HepG2 (cell line): ENCODE data around the gene NT5C3B. TPM values are rescaled to one million over a fixed set of nuclear protein-coding genes. Genes with fewer than 3 reads are reported as not detected.

ENCODE experiments used
- ARID3A ChIP-seq: IDR thresholded peaks from 2 replicates; pipeline ENCODE4 v1.6.1; 2012; ENCODE audit warnings: low read depth, low read length, improper control_type of control experiment
- GABPA ChIP-seq, 2 experiments: IDR thresholded peaks; 2 replicates each; pipeline ENCODE4 v1.6.1; 2011 to 2016; ENCODE audit warnings: low read depth in 2 of 2, low read length in 1 of 2, missing biosample characterization in 1 of 2, missing genetic modification characterization in 1 of 2
- HNF4A ChIP-seq: sonication (generic); formaldehyde crosslinking; IDR thresholded peaks from 2 replicates; pipeline ENCODE4 v1.4.0; 2020; ENCODE audit warnings: missing genetic modification reagents
- IKZF4 ChIP-seq: sonication (generic); formaldehyde crosslinking; IDR thresholded peaks from 2 replicates; pipeline ENCODE4 v1.5.1; 2020; ENCODE audit warnings: borderline replicate concordance, mild to moderate bottlenecking, low read depth, missing genetic modification reagents; ENCODE audit errors: not compliant biosample characterization
- ISL2 ChIP-seq: sonication (generic); formaldehyde crosslinking; IDR thresholded peaks from 2 replicates; pipeline ENCODE4 v1.5.0; 2020; ENCODE audit warnings: missing genetic modification reagents
- KLF16 ChIP-seq, 2 experiments: sonication (generic) in 1 of 2; formaldehyde crosslinking in 1 of 2; IDR thresholded peaks; 2 replicates each; pipeline versions ENCODE4 v1.6.1 to v1.8.0; 2016 to 2023; ENCODE audit warnings: missing genetic modification reagents in 2 of 2, missing compliant biosample characterization in 1 of 2
- POGK ChIP-seq: sonication (generic); formaldehyde crosslinking; conservative IDR thresholded peaks from 2 replicates; pipeline ENCODE4 v1.8.0; 2022; ENCODE audit warnings: mild to moderate bottlenecking, moderate library complexity, missing genetic modification reagents
- SRSF1 ChIP-seq: fragments of 200-400 bp; formaldehyde crosslinking; optimal IDR thresholded peaks from 2 replicates; pipeline ENCODE3; 2017; ENCODE audit warnings: mild to moderate bottlenecking, low read depth, low read length, moderate library complexity
- TCF7L2 ChIP-seq: IDR thresholded peaks from 2 replicates; pipeline ENCODE4 v1.6.1; 2011; ENCODE audit warnings: mild to moderate bottlenecking, low read depth, low read length, moderate library complexity
- TFE3 ChIP-seq: IDR thresholded peaks from 2 replicates; pipeline ENCODE4 v1.6.1; 2016
- TRAFD1 ChIP-seq: sonication (generic); formaldehyde crosslinking; IDR thresholded peaks from 2 replicates; pipeline ENCODE4 v1.5.1; 2020; ENCODE audit warnings: missing genetic modification reagents, mild to moderate bottlenecking, borderline replicate concordance
- ZNF30 ChIP-seq: sonication (generic); formaldehyde crosslinking; IDR thresholded peaks from 2 replicates; pipeline ENCODE4 v1.5.0; 2020; ENCODE audit warnings: mild to moderate bottlenecking, missing genetic modification reagents
- ZNF496 ChIP-seq: sonication (generic); formaldehyde crosslinking; IDR thresholded peaks from 2 replicates; pipeline ENCODE4 v1.8.1; 2023; ENCODE audit warnings: mild to moderate bottlenecking, moderate library complexity, missing genetic modification reagents; ENCODE audit not compliant: insufficient replicate concordance
- polyA plus RNA-seq, 8 experiments: library from polyadenylated mRNA; depleted of rRNA in 3 of 8; stranded (reverse) in 7 of 8; unstranded in 1 of 8; fragments of >200 nt; fragmentation: Illumina TruSeq in 4 of 8; extraction: Trizol in 4 of 8; gene quantifications; 2 replicates each; pipeline versions ENCODE4 v1.2.1 to v1.2.3, GENCODE V29; 2011 to 2016; ENCODE audit warnings: low read depth in 4 of 8, missing spikeins in 1 of 8, mixed read lengths in 1 of 8; ENCODE audit not compliant: insufficient read depth in 1 of 8
- total RNA-seq, 5 experiments: library from RNA; depleted of rRNA; stranded (reverse); fragments of >200 nt; fragmentation: Illumina TruSeq; extraction: Trizol; gene quantifications; 2 replicates each; pipeline ENCODE4 v1.2.3, GENCODE V29; 2016; ENCODE audit warnings: low read depth in 1 of 5
- TF ChIP-seq, protein P1 (sequence below): sonication (generic); formaldehyde crosslinking; IDR thresholded peaks from 2 replicates; pipeline ENCODE4 v1.5.0; 2020; ENCODE audit warnings: mild to moderate bottlenecking, missing genetic modification reagents, moderate library complexity
- TF ChIP-seq, protein P2 (sequence below): sonication (generic); formaldehyde crosslinking; IDR thresholded peaks from 2 replicates; pipeline ENCODE4 v1.5.1; 2020; ENCODE audit warnings: mild to moderate bottlenecking, missing genetic modification reagents

NT5C3B gene
- total and polyA plus RNA-seq, 2 of the 13 experiments (the other 11 are each of a cell fraction or from before 2014, with no cell fraction given), result 104 to 126 TPM

DNA sequence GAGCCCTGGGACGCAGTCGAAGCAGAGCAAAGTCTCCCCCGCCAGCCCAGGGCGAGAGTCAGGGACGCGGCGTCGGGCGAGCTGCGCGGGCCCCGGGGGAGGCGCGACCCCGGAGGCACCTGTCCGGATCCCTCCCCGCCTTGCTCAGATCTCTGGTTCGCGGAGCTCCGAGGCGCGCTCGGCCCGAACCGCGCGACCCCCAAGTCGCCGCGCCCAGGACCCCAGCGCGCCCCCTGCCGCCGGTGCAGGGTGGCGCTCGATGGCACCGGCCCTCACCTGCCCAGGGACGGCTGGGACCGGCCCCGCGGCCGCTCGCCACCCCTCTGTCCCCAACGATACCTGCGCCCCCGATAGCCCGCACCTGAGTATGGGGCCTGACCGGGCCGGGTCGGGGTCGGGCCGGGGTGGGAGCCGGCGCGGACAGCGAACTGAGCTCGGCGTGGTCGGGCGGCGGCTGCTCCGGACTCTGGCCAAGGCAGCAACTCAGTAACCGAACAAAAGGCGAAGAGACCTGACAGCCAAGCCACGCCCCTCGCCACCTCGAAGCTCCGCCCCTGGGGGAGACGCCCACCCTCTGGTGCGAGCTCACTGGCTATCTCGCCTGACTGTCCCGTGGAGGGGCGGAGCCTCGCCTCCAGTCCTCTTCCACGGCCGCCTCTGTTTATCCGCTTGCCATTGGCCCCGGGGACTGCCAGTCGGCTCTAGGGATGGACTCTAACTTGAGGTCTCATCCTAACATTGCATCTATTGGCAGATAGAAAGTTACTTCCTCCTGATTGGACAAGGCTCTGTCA lies 49.6 kb downstream of the NT5C3B start, which contains the start of gene JUP (continued):
- TF ChIP-seq, protein P1, sequence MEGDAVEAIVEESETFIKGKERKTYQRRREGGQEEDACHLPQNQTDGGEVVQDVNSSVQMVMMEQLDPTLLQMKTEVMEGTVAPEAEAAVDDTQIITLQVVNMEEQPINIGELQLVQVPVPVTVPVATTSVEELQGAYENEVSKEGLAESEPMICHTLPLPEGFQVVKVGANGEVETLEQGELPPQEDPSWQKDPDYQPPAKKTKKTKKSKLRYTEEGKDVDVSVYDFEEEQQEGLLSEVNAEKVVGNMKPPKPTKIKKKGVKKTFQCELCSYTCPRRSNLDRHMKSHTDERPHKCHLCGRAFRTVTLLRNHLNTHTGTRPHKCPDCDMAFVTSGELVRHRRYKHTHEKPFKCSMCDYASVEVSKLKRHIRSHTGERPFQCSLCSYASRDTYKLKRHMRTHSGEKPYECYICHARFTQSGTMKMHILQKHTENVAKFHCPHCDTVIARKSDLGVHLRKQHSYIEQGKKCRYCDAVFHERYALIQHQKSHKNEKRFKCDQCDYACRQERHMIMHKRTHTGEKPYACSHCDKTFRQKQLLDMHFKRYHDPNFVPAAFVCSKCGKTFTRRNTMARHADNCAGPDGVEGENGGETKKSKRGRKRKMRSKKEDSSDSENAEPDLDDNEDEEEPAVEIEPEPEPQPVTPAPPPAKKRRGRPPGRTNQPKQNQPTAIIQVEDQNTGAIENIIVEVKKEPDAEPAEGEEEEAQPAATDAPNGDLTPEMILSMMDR (CRISPR knock-in tag), result peak; percentile 83
- no peak for TF ChIP-seq GABPA (IDR thresholded peaks at IDR 0.05; ENCODE audit: low read depth, low read length)
- no peak; the same call in 1 of the 2 replicates for TF ChIP-seq GABPA (CRISPR knock-in tag; IDR thresholded peaks at IDR 0.05; ENCODE audit: low read depth)
- TF ChIP-seq IKZF4, result peak; percentile 73
- TF ChIP-seq ISL2 (CRISPR knock-in tag), result no peak
- peak in 1 of 2 experiments; percentile 85; a peak in 2 of 4 replicates for TF ChIP-seq KLF16 (CRISPR knock-in tag; IDR thresholded peaks at IDR 0.05)
- TF ChIP-seq TFE3 (CRISPR knock-in tag), result no peak
- TF ChIP-seq POGK, result peak; percentile 97
- TF ChIP-seq TRAFD1, result no peak
- TF ChIP-seq SRSF1, result no peak
- no peak for TF ChIP-seq ZNF30 (CRISPR knock-in tag)
- TF ChIP-seq TCF7L2, result no peak
- TF ChIP-seq, protein P2, sequence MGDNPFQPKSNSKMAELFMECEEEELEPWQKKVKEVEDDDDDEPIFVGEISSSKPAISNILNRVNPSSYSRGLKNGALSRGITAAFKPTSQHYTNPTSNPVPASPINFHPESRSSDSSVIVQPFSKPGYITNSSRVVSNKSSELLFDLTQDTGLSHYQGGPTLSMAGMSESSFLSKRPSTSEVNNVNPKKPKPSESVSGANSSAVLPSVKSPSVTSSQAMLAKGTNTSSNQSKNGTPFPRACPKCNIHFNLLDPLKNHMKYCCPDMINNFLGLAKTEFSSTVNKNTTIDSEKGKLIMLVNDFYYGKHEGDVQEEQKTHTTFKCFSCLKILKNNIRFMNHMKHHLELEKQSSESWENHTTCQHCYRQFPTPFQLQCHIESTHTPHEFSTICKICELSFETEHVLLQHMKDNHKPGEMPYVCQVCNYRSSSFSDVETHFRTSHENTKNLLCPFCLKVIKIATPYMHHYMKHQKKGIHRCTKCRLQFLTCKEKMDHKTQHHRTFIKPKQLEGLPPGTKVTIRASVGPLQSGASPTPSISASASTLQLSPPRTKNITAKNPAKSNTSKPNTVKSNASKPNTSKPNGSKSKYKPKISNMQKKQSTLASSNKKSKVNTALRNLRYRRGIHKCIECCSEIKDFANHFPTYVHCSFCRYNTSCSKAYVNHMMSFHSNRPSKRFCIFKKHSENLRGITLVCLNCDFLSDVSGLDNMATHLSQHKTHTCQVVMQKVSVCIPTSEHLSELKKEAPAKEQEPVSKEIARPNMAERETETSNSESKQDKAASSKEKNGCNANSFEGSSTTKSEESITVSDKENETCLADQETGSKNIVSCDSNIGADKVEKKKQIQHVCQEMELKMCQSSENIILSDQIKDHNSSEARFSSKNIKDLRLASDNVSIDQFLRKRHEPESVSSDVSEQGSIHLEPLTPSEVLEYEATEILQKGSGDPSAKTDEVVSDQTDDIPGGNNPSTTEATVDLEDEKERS, result no peak
- no peak for TF ChIP-seq ZNF496 (CRISPR knock-in tag)
- no peak for TF ChIP-seq ARID3A
- TF ChIP-seq HNF4A (CRISPR knock-in tag), result peak; percentile 36; the same call in 1 of the 2 replicates
